Measurements from ENCODE around the gene KRTAP4-6.
"Not testable (repeated sequence)": the region's sequence is repeated elsewhere in the genome, so short reads cannot be mapped to it uniquely, and the experiment has no call there.

The KRTAP4-6 gene

GRCh38 chr17:41107941-41108450 lies 32.3 kb downstream of the KRTAP4-6 start:
- DNase-seq (ENCODE audit: low read depth), result no peak

GRCh38 chr17:41105347-41105746 lies 35.0 kb downstream of the KRTAP4-6 start, which contains the start of gene KRTAP4-9:
TSS of gene KRTAP4-9 (plus strand) at chr17:41105389. CDS start at chr17:41105389, 0 bp downstream.
- not testable (repeated sequence) for DNase-seq (ENCODE audit: low read depth)

- DNase-seq (ENCODE audit: low read depth), result not testable (repeated sequence)
Observed at GRCh38 chr17:41104386-41105038, 35.8 kb downstream of the KRTAP4-6 start.

- DNase-seq (ENCODE audit: low read depth), result no peak
Observed at GRCh38 chr17:41103896-41104295, 36.4 kb downstream of the KRTAP4-6 start.

GRCh38 chr17:41101586-41102259 lies 38.6 kb downstream of the KRTAP4-6 start, which contains the start of gene KRTAP4-16:
TSS of gene KRTAP4-16 (minus strand) at chr17:41102209. CDS start at chr17:41102209, 0 bp downstream.
- DNase-seq (ENCODE audit: low read depth), result no peak

- not testable (repeated sequence) for DNase-seq (ENCODE audit: low read depth)
Observed at GRCh38 chr17:41099682-41100480, 40.5 kb downstream of the KRTAP4-6 start.

GRCh38 chr17:41098481-41098880 lies 41.9 kb downstream of the KRTAP4-6 start:
- no peak for DNase-seq (ENCODE audit: low read depth)

GRCh38 chr17:41098042-41098441 lies 42.3 kb downstream of the KRTAP4-6 start, which contains the start of gene KRTAP4-8:
TSS of gene KRTAP4-8 (minus strand) at chr17:41098142. CDS start at chr17:41098084, 58 bp downstream.
- DNase-seq (ENCODE audit: low read depth), result no peak

GRCh38 chr17:41096055-41096454 lies 44.3 kb downstream of the KRTAP4-6 start:
- no peak for DNase-seq (ENCODE audit: low read depth)
